Endothelial cell of umbilical vein (primary cell): Measurements from ENCODE around the gene RPRD1A. TPM values are rescaled to one million over a fixed set of nuclear protein-coding genes. Genes with fewer than 3 reads are reported as not detected.

Experiments used
- BruUV-seq: library from RNA; stranded (reverse); fragments of 400-500 nt; replicated peaks from 2 replicates; lab custom pipeline; 2021; lab: Mats Ljungman, UMichigan
- CTCF ChIA-PET: fragments of 300-600, 350-600 bp; sonication (Branson Sonifier 250); formaldehyde crosslinking; loops from one replicate; lab custom pipeline; 2021; ENCODE audit warnings: antibody characterized with exemption, inconsistent platforms; lab: Charles Lee
- POLR2A ChIA-PET: fragments of 300-600, 350-600 bp; sonication (Branson Sonifier 250); formaldehyde crosslinking; loops from one replicate; lab custom pipeline; 2021; ENCODE audit warnings: antibody characterized with exemption, inconsistent platforms; lab: Charles Lee
- DNase-seq: peaks from one replicate; pipeline ENCODE4 v3.0.0-alpha.2; 2011; ENCODE audit warnings: low read depth, low spot score
- FAIRE-seq: peaks from 2 replicates; lab custom pipeline; 2011; peaks lifted over from hg19 to GRCh38; lab: Jason Lieb, UNC
- H2AFZ ChIP-seq: 2 replicates; pipeline ENCODE4 v1.6.0; 2012; ENCODE audit warnings: low read depth, low read length, control low read depth, inconsistent platforms
- H3K27ac ChIP-seq: 2 replicates; pipeline ENCODE4 v1.5.1; 2011; ENCODE audit warnings: low read depth, mild to moderate bottlenecking, control low read depth, low read length, moderate library complexity; ENCODE audit not compliant: insufficient read depth
- H3K27me3 ChIP-seq, 2 experiments: 2 replicates each; pipeline versions ENCODE4 v1.6.0 to v1.6.1; 2011; ENCODE audit warnings: low read length in 2 of 2, mixed read lengths in 1 of 2; ENCODE audit not compliant: control insufficient read depth in 2 of 2, insufficient read depth in 2 of 2
- H3K36me3 ChIP-seq, 2 experiments: 2 replicates in 1 of 2; 3 replicates in 1 of 2; pipeline ENCODE4 v1.5.1; 2011; ENCODE audit warnings: low read length in 2 of 2, mild to moderate bottlenecking in 1 of 2, moderate library complexity in 1 of 2; ENCODE audit not compliant: control insufficient read depth in 2 of 2, insufficient read depth in 2 of 2; ENCODE audit errors: extremely low read depth in 1 of 2
- H3K4me1 ChIP-seq: 3 replicates; pipeline ENCODE4 v1.5.1; 2011; ENCODE audit warnings: mild to moderate bottlenecking, low read length; ENCODE audit not compliant: control insufficient read depth, insufficient read depth; ENCODE audit errors: extremely low read depth
- H3K4me2 ChIP-seq: 2 replicates; pipeline ENCODE4 v1.6.1; 2011; ENCODE audit warnings: low read length, control low read depth, mixed read lengths; ENCODE audit not compliant: insufficient read depth
- H3K4me3 ChIP-seq, 3 experiments: fragments of 200-600 bp in 1 of 3; sonication (generic), shearing (Covaris generic) in 1 of 3; replicated peaks in 1 of 3; 2 replicates each; pipeline ENCODE4 v1.5.1; 2011 to 2016; ENCODE audit warnings: control low read depth in 3 of 3, low read length in 3 of 3, mild to moderate bottlenecking in 2 of 3, inconsistent platforms in 1 of 3, low read depth in 1 of 3, moderate library complexity in 1 of 3; ENCODE audit not compliant: insufficient read depth in 1 of 3
- H3K79me2 ChIP-seq: 2 replicates; pipeline ENCODE4 v1.6.0; 2012; ENCODE audit warnings: low read length, inconsistent platforms; ENCODE audit not compliant: control insufficient read depth, insufficient read depth
- H3K9ac ChIP-seq: replicated peaks from 2 replicates; pipeline ENCODE3; 2011; ENCODE audit warnings: low read length, control low read depth; ENCODE audit not compliant: insufficient read depth; ENCODE audit errors: extremely low read depth
- H3K9me1 ChIP-seq: replicated peaks from 3 replicates; pipeline ENCODE4 v1.6.0; 2011; ENCODE audit warnings: mild to moderate bottlenecking, low read length; ENCODE audit not compliant: control insufficient read depth, insufficient read depth; ENCODE audit errors: extremely low read depth
- H3K9me3 ChIP-seq: replicated peaks from 2 replicates; pipeline ENCODE4 v1.5.1; 2012; ENCODE audit warnings: low read length, inconsistent platforms; ENCODE audit not compliant: control insufficient read depth, insufficient read depth
- H4K20me1 ChIP-seq: replicated peaks from 2 replicates; pipeline ENCODE3; 2011; ENCODE audit warnings: mild to moderate bottlenecking, low read length; ENCODE audit not compliant: control insufficient read depth, insufficient read depth; ENCODE audit errors: extremely low read depth
- EZH2 ChIP-seq: IDR thresholded peaks from 2 replicates; pipeline ENCODE4 v1.6.1; 2012; ENCODE audit warnings: borderline replicate concordance, low read depth, mild to moderate bottlenecking, moderate library complexity, low read length, inconsistent platforms; ENCODE audit not compliant: severe bottlenecking
- FOS ChIP-seq: IDR thresholded peaks from 2 replicates; pipeline ENCODE4 v1.6.1; 2011; ENCODE audit warnings: mild to moderate bottlenecking, low read length, moderate library complexity, borderline replicate concordance; ENCODE audit not compliant: insufficient read depth
- GATA2 ChIP-seq: IDR thresholded peaks from 2 replicates; pipeline ENCODE4 v1.7.0; 2011; ENCODE audit warnings: low read depth, mild to moderate bottlenecking, moderate library complexity, mixed read lengths, low read length; ENCODE audit not compliant: insufficient read length, insufficient read depth
- JUN ChIP-seq: IDR thresholded peaks from 2 replicates; pipeline ENCODE4 v1.6.1; 2011; ENCODE audit warnings: borderline replicate concordance, low read depth; ENCODE audit not compliant: insufficient read length, insufficient read depth
- MYC ChIP-seq: IDR thresholded peaks from one replicate; pipeline ENCODE4 v1.6.1; 2011; ENCODE audit warnings: mild to moderate bottlenecking, low read depth, low read length
- POLR2A ChIP-seq: IDR thresholded peaks from 2 replicates; pipeline ENCODE4 v1.6.1; 2012; ENCODE audit warnings: low read depth, mild to moderate bottlenecking, control low read depth, low read length
- POLR2AphosphoS5 ChIP-seq: IDR thresholded peaks from 2 replicates; pipeline ENCODE4 v1.6.1; 2012; ENCODE audit warnings: low read depth, mild to moderate bottlenecking, control low read depth, low read length, moderate library complexity; ENCODE audit not compliant: insufficient read depth
- dilution Hi-C: fragments of 300-500 bp; cut with MboI; formaldehyde crosslinking; loops from one replicate; pipeline ENCODE4 v1.15.0; 2019; ENCODE audit warnings: low sequenced_read_pairs; ENCODE audit not compliant: extremely low pct_ligation_motif_present
- intact Hi-C: fragments of 100-400 bp; cut with micrococcal nuclease; formaldehyde crosslinking; loops from one replicate; pipeline ENCODE4 v1.10.0; 2022
- polyA plus RNA-seq, 4 experiments: library from polyadenylated mRNA; depleted of rRNA in 3 of 4; stranded (reverse) in 3 of 4; unstranded in 1 of 4; fragments of >200 nt; gene quantifications; 2 replicates each; pipeline versions ENCODE4 v1.2.1 to v1.2.3, GENCODE V29; 2011 to 2012; ENCODE audit warnings: missing spikeins in 1 of 4
- total RNA-seq: library from RNA; stranded (reverse); gene quantifications from 2 replicates; pipeline ENCODE4 v1.2.3, GENCODE V29; 2021
- TF ChIP-seq, protein P1 (sequence below): IDR thresholded peaks from 2 replicates; pipeline ENCODE4 v1.6.1; 2011; ENCODE audit not compliant: insufficient read depth, insufficient read length
- TF ChIP-seq, protein P2 (sequence below), 2 donors: IDR thresholded peaks; 1 replicate in 1 of 2; 2 replicates in 1 of 2; pipeline ENCODE4 v1.5.1; 2011; ENCODE audit warnings: low read length in 2 of 2, mild to moderate bottlenecking in 2 of 2, moderate library complexity in 2 of 2, control low read depth in 1 of 2, inconsistent platforms in 1 of 2, low read depth in 1 of 2; ENCODE audit not compliant: insufficient read depth in 1 of 2; ENCODE audit errors: extremely low read depth in 1 of 2

Gene RPRD1A
- total and polyA plus RNA-seq, 2 donors (not counting 3 experiments of a cell fraction or from before 2014, with no cell fraction given) = 13.5 to 50.7 TPM

DNA sequence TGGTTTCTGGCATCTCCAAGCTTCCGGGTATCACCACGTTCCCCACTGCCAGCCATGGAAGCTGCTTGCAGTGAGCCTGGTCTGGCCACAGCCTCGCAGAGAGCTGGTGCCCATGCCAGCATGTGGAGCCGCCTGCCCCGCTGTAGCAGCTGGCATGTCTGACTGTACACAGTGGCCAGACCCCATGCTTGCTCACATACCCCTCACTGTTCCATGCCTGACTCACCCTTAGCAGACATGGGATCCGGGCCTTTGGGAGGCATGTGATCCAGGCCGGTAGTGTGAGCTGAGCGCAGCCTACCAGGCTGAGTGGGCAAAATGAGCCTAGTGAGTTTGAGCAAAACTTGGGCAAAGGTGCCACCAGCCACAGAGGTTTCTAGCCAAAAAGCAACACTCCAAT, 18.8 kb upstream of the RPRD1A start:
- Histone ChIP-seq H3K36me3 (no peaks in the 10 kb centered on the region), H2AFZ (no peak overlapping the region), H3K79me2 (no peaks in the 10 kb centered on the region), H3K9ac (no peak overlapping the region), H4K20me1 (no peaks in the 10 kb centered on the region), H3K27me3 (peaks cover 0 to 3% of the 10 kb centered on the region in 2 experiments), H3K9me3 (no peaks in the 10 kb centered on the region), H3K9me1 (no peaks in the 10 kb centered on the region), H3K4me2 (no peak overlapping the region), H3K4me1 (no peaks in the 10 kb centered on the region), H3K27ac (no peak overlapping the region), H3K4me3 (no peak overlapping the region)
- dilution Hi-C loops = no loop called here
- ChIA-PET CTCF (interaction anchor here (1.0 to 2.8 kb wide), 4 partner anchors 9 to 330 kb away, joined by 3 to 15 read pairs (median 12); no protein-coding TSS in a partner anchor), POLR2A (no interaction called here)
- TF ChIP-seq JUN (no peak), POLR2A (no peak), GATA2 (no peak), FOS (no peak), POLR2AphosphoS5 (no peak), EZH2 (no peak), MYC (no peak)
- TF ChIP-seq, protein P1, sequence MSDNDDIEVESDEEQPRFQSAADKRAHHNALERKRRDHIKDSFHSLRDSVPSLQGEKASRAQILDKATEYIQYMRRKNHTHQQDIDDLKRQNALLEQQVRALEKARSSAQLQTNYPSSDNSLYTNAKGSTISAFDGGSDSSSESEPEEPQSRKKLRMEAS = no peak
- TF ChIP-seq, protein P2, sequence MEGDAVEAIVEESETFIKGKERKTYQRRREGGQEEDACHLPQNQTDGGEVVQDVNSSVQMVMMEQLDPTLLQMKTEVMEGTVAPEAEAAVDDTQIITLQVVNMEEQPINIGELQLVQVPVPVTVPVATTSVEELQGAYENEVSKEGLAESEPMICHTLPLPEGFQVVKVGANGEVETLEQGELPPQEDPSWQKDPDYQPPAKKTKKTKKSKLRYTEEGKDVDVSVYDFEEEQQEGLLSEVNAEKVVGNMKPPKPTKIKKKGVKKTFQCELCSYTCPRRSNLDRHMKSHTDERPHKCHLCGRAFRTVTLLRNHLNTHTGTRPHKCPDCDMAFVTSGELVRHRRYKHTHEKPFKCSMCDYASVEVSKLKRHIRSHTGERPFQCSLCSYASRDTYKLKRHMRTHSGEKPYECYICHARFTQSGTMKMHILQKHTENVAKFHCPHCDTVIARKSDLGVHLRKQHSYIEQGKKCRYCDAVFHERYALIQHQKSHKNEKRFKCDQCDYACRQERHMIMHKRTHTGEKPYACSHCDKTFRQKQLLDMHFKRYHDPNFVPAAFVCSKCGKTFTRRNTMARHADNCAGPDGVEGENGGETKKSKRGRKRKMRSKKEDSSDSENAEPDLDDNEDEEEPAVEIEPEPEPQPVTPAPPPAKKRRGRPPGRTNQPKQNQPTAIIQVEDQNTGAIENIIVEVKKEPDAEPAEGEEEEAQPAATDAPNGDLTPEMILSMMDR (IDR thresholded peaks at IDR 0.05; ENCODE audit: extremely low read depth in 1 of 2, insufficient read depth in 1 of 2, low read depth in 1 of 2, low read length in 2 of 2) = no peak
- no TSS peak for BruUV-seq
- DNase-seq = no peak
- intact Hi-C loops = no loop called here
- no peak for FAIRE-seq
